ENCODE data around the gene AP1G1. TPM values are rescaled to one million over a fixed set of nuclear protein-coding genes. Genes with fewer than 3 reads are reported as not detected.

Gene AP1G1
- total and polyA plus RNA-seq, 4 donors = 73.1 to 104 (median 80.0) TPM

GRCh38 chr16:71721066-71721740 lies 87.4 kb downstream of the AP1G1 start:
- Histone ChIP-seq H3K4me1 (ENCODE audit: control insufficient read depth, insufficient read depth, low read length) (peaks cover 10% of the 10 kb centered on the region), H3K4me3 (ENCODE audit: low read depth, low read length) (no peak overlapping the region), H3K27me3 (ENCODE audit: control insufficient read depth, insufficient read depth, low read length) (no peaks in the 10 kb centered on the region), H3K36me3 (ENCODE audit: control insufficient read depth, insufficient read depth, low read length) (peaks cover 5% of the 10 kb centered on the region), H3K9me3 (ENCODE audit: control insufficient read depth, insufficient read depth, low read length) (no peaks in the 10 kb centered on the region), H3K27ac (ENCODE audit: low read depth, low read length) (no peak overlapping the region)
- WGBS (ENCODE audit: insufficient coverage) = 40% methylated on average over 2 of the region's 8 CpGs
- DNase-seq (ENCODE audit: low read depth in 4 of 6, low spot score in 6 of 6) = no peak

GRCh38 chr16:71712501-71712900 lies 96.1 kb downstream of the AP1G1 start:
- Histone ChIP-seq H3K4me1 (ENCODE audit: control insufficient read depth, insufficient read depth, low read length) (no peaks in the 10 kb centered on the region), H3K36me3 (ENCODE audit: control insufficient read depth, insufficient read depth, low read length) (peaks cover 6% of the 10 kb centered on the region), H3K9me3 (ENCODE audit: control insufficient read depth, insufficient read depth, low read length) (no peaks in the 10 kb centered on the region), H3K27me3 (ENCODE audit: control insufficient read depth, insufficient read depth, low read length) (no peaks in the 10 kb centered on the region), H3K27ac (ENCODE audit: low read depth, low read length) (no peak overlapping the region), H3K4me3 (ENCODE audit: low read depth, low read length) (no peak overlapping the region)
- WGBS (ENCODE audit: insufficient coverage) = no CpG with 5 or more reads among the region's 1 CpG
- DNase-seq (ENCODE audit: low read depth in 4 of 6, low spot score in 6 of 6) = no peak

GRCh38 chr16:71711789-71712188 lies 96.8 kb downstream of the AP1G1 start:
- no CpG with 5 or more reads among the region's 3 CpGs for WGBS (ENCODE audit: insufficient coverage)
- DNase-seq (ENCODE audit: low read depth in 4 of 6, low spot score in 6 of 6) = no peak
- H3K36me3 ChIP-seq (ENCODE audit: control insufficient read depth, insufficient read depth, low read length) = peaks cover 6% of the 10 kb centered on the region
- H3K9me3 ChIP-seq (ENCODE audit: control insufficient read depth, insufficient read depth, low read length) = no peaks in the 10 kb centered on the region
- H3K4me1 ChIP-seq (ENCODE audit: control insufficient read depth, insufficient read depth, low read length) = no peaks in the 10 kb centered on the region
- no peak overlapping the region for H3K4me3 ChIP-seq (ENCODE audit: low read depth, low read length)
- H3K27ac ChIP-seq (ENCODE audit: low read depth, low read length) = no peak overlapping the region
- H3K27me3 ChIP-seq (ENCODE audit: control insufficient read depth, insufficient read depth, low read length) = no peaks in the 10 kb centered on the region

- peak in 1 of 6 donors; percentile 16 for DNase-seq (ENCODE audit: low read depth in 4 of 6, low spot score in 6 of 6)
- no peaks in the 10 kb centered on the region for H3K9me3 ChIP-seq (ENCODE audit: control insufficient read depth, insufficient read depth, low read length)
- H3K36me3 ChIP-seq (ENCODE audit: control insufficient read depth, insufficient read depth, low read length) = peaks cover 3% of the 10 kb centered on the region
- H3K4me1 ChIP-seq (ENCODE audit: control insufficient read depth, insufficient read depth, low read length) = no peaks in the 10 kb centered on the region
- no peaks in the 10 kb centered on the region for H3K27me3 ChIP-seq (ENCODE audit: control insufficient read depth, insufficient read depth, low read length)
- no peak overlapping the region for H3K27ac ChIP-seq (ENCODE audit: low read depth, low read length)
- no CpG with 5 or more reads among the region's 2 CpGs for WGBS (ENCODE audit: insufficient coverage)
- H3K4me3 ChIP-seq (ENCODE audit: low read depth, low read length) = no peak overlapping the region
Observed at GRCh38 chr16:71709229-71709781, 99.3 kb downstream of the AP1G1 start.

GRCh38 chr16:71708696-71709095 lies 99.9 kb downstream of the AP1G1 start:
- DNase-seq (ENCODE audit: low read depth in 4 of 6, low spot score in 6 of 6) = no peak
- H3K9me3 ChIP-seq (ENCODE audit: control insufficient read depth, insufficient read depth, low read length) = no peaks in the 10 kb centered on the region
- WGBS (ENCODE audit: insufficient coverage) = 94% methylated on average over 2 of the region's 2 CpGs
- no peaks in the 10 kb centered on the region for H3K27me3 ChIP-seq (ENCODE audit: control insufficient read depth, insufficient read depth, low read length)
- H3K36me3 ChIP-seq (ENCODE audit: control insufficient read depth, insufficient read depth, low read length) = peaks cover 2% of the 10 kb centered on the region
- H3K4me3 ChIP-seq (ENCODE audit: low read depth, low read length) = no peak overlapping the region
- H3K27ac ChIP-seq (ENCODE audit: low read depth, low read length) = no peak overlapping the region
- no peaks in the 10 kb centered on the region for H3K4me1 ChIP-seq (ENCODE audit: control insufficient read depth, insufficient read depth, low read length)

GRCh38 chr16:71707199-71707598 lies 101.4 kb downstream of the AP1G1 start:
- H3K36me3 ChIP-seq (ENCODE audit: control insufficient read depth, insufficient read depth, low read length) = peaks cover 2% of the 10 kb centered on the region
- H3K4me1 ChIP-seq (ENCODE audit: control insufficient read depth, insufficient read depth, low read length) = no peaks in the 10 kb centered on the region
- H3K9me3 ChIP-seq (ENCODE audit: control insufficient read depth, insufficient read depth, low read length) = no peaks in the 10 kb centered on the region
- no peak overlapping the region for H3K27ac ChIP-seq (ENCODE audit: low read depth, low read length)
- no peaks in the 10 kb centered on the region for H3K27me3 ChIP-seq (ENCODE audit: control insufficient read depth, insufficient read depth, low read length)
- WGBS (ENCODE audit: insufficient coverage) = 60% methylated on average over 2 of the region's 7 CpGs
- no peak for DNase-seq (ENCODE audit: low read depth in 4 of 6, low spot score in 6 of 6)
- H3K4me3 ChIP-seq (ENCODE audit: low read depth, low read length) = no peak overlapping the region

- DNase-seq (ENCODE audit: low read depth in 4 of 6, low spot score in 6 of 6) = no peak
- no CpG with 5 or more reads among the region's 2 CpGs for WGBS (ENCODE audit: insufficient coverage)
- no peaks in the 10 kb centered on the region for H3K4me1 ChIP-seq (ENCODE audit: control insufficient read depth, insufficient read depth, low read length)
- H3K27ac ChIP-seq (ENCODE audit: low read depth, low read length) = no peak overlapping the region
- no peak overlapping the region for H3K4me3 ChIP-seq (ENCODE audit: low read depth, low read length)
- no peaks in the 10 kb centered on the region for H3K9me3 ChIP-seq (ENCODE audit: control insufficient read depth, insufficient read depth, low read length)
- H3K27me3 ChIP-seq (ENCODE audit: control insufficient read depth, insufficient read depth, low read length) = no peaks in the 10 kb centered on the region
- H3K36me3 ChIP-seq (ENCODE audit: control insufficient read depth, insufficient read depth, low read length) = peaks cover 2% of the 10 kb centered on the region
Observed at GRCh38 chr16:71706046-71706445, 102.6 kb downstream of the AP1G1 start.

GRCh38 chr16:71703333-71703732 lies 105.3 kb downstream of the AP1G1 start:
- H3K9me3 ChIP-seq (ENCODE audit: control insufficient read depth, insufficient read depth, low read length) = no peaks in the 10 kb centered on the region
- no peak overlapping the region for H3K27ac ChIP-seq (ENCODE audit: low read depth, low read length)
- H3K4me3 ChIP-seq (ENCODE audit: low read depth, low read length) = no peak overlapping the region
- no peak for DNase-seq (ENCODE audit: low read depth in 4 of 6, low spot score in 6 of 6)
- peaks cover 20% of the 10 kb centered on the region for H3K36me3 ChIP-seq (ENCODE audit: control insufficient read depth, insufficient read depth, low read length)
- H3K27me3 ChIP-seq (ENCODE audit: control insufficient read depth, insufficient read depth, low read length) = no peaks in the 10 kb centered on the region
- no peaks in the 10 kb centered on the region for H3K4me1 ChIP-seq (ENCODE audit: control insufficient read depth, insufficient read depth, low read length)
- WGBS (ENCODE audit: insufficient coverage) = 83% methylated on average over 1 of the region's 1 CpG

GRCh38 chr16:71700831-71701230 lies 107.8 kb downstream of the AP1G1 start:
- 95% methylated on average over 3 of the region's 4 CpGs for WGBS (ENCODE audit: insufficient coverage)
- H3K27me3 ChIP-seq (ENCODE audit: control insufficient read depth, insufficient read depth, low read length) = no peaks in the 10 kb centered on the region
- no peak overlapping the region for H3K4me3 ChIP-seq (ENCODE audit: low read depth, low read length)
- DNase-seq (ENCODE audit: low read depth in 4 of 6, low spot score in 6 of 6) = no peak
- no peaks in the 10 kb centered on the region for H3K4me1 ChIP-seq (ENCODE audit: control insufficient read depth, insufficient read depth, low read length)
- H3K36me3 ChIP-seq (ENCODE audit: control insufficient read depth, insufficient read depth, low read length) = peaks cover 21% of the 10 kb centered on the region
- no peak overlapping the region for H3K27ac ChIP-seq (ENCODE audit: low read depth, low read length)
- H3K9me3 ChIP-seq (ENCODE audit: control insufficient read depth, insufficient read depth, low read length) = no peaks in the 10 kb centered on the region

GRCh38 chr16:71698491-71698890 lies 110.1 kb downstream of the AP1G1 start:
- H3K4me1 ChIP-seq (ENCODE audit: control insufficient read depth, insufficient read depth, low read length) = no peaks in the 10 kb centered on the region
- peaks cover 19% of the 10 kb centered on the region for H3K36me3 ChIP-seq (ENCODE audit: control insufficient read depth, insufficient read depth, low read length)
- 97% methylated on average over 3 of the region's 3 CpGs for WGBS (ENCODE audit: insufficient coverage)
- H3K27me3 ChIP-seq (ENCODE audit: control insufficient read depth, insufficient read depth, low read length) = no peaks in the 10 kb centered on the region
- H3K9me3 ChIP-seq (ENCODE audit: control insufficient read depth, insufficient read depth, low read length) = no peaks in the 10 kb centered on the region
- H3K27ac ChIP-seq (ENCODE audit: low read depth, low read length) = no peak overlapping the region
- DNase-seq (ENCODE audit: low read depth in 4 of 6, low spot score in 6 of 6) = no peak
- H3K4me3 ChIP-seq (ENCODE audit: low read depth, low read length) = no peak overlapping the region

Measured in spinal cord (tissue), 10 donors.